ENCODE measurements around the gene LNX2.

LNX2 gene

DNA sequence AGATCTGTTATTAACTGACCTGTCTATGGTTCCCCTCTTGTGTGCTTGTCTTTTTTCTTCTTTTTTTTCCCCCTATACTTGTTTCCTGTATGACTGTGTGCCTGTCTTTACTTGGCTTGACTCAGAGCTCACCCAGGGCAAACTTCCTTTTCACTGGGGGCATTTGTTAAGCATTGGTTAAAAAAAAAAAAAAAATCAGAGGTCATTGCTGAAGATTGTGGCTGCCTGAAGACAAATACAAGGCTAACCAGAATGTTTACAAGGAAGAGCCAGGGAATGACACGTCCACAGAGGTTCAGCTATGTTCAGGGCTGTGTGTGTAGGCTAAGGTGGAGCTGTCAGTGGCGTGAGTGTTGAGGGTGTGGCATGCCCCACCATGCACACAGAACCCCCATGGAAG lies 47.1 kb downstream of the LNX2 start:
- peak; percentile 68 for DNase-seq (ENCODE audit: low read depth, low spot score)
- H3K27ac ChIP-seq = peak overlapping the region; percentile 72

DNA sequence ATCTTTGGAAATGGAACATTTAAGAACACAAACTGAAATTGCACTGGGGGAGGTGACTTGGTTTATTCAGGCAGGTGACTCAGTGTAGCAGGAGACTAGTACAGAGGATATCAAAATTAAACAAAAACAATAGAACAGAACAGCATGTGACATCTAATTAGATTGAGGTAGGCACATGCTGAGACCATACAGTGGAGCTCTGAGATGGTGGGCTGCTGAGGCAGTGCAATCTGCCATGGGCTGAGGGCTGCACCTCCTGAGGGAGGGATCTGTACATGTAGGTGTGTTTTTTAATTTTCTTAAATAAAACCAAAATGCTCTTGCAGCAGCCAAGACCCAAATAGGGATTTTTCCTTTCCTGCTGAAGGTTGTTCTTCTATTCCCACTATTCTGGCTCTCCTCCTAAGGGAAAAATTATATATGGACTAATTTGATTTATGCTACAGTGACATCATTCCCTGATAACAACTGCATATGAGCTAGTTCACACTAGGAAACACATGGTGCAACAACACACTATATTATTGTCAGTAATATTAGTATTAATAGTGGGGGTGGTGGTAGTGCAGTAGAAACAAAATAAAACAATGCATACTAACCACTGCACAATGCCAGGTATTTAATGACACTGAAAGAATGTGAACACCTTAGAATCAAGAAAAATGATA lies 48.0 kb downstream of the LNX2 start:
- peak overlapping the region; percentile 72 for H3K27ac ChIP-seq
- DNase-seq (ENCODE audit: low read depth, low spot score) = no peak

- H3K27ac ChIP-seq = no peak overlapping the region
- no peak for DNase-seq (ENCODE audit: low read depth, low spot score)
Measured at GRCh38 chr13:27570906-27571305, 49.4 kb downstream of the LNX2 start.

DNA sequence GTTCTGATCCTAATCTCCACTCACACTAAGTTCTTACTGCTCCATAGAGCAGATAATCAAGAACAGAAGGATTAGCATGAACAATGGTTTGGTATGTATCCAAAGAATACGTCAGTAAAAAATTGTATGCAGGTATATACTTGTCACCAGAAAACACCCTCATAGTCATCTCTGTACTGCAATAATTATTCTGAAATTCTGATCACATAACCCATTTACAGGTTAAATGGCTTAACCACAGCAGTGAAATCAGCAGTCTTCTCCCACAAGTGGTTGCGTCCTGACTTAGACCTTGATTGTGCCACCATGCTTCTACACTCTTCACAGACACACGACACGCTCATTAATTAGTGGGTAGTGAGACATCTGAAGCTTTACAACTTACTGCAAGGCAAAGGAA lies 50.9 kb downstream of the LNX2 start:
- peak; percentile 48 for DNase-seq (ENCODE audit: low read depth, low spot score)
- peak overlapping the region; percentile 28 for H3K27ac ChIP-seq

- no peak for DNase-seq (ENCODE audit: low read depth, low spot score)
- no peak overlapping the region for H3K27ac ChIP-seq
Measured at GRCh38 chr13:27565818-27566217, 54.5 kb downstream of the LNX2 start.

- DNase-seq (ENCODE audit: low read depth, low spot score) = no peak
- H3K27ac ChIP-seq = no peak overlapping the region
Measured at GRCh38 chr13:27562457-27562856, 57.9 kb downstream of the LNX2 start.

DNA sequence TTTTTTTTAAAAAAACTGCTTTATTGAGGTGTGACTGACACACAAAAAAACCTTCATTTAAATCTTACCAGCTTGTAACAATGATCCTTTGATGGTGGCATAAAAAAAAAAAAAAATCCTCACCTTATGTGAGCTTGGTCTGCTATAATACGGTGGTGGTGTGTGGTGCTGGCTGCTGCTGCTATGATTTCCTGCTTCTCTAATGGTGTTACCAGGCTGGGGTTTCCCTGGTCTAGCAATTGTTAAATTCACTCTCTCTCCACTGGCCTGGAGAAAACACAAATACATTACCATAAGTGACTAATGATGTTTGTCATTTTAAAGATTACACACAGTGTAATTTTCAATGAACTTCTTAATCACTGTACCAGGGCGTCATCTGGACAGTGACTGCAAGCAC lies 60.6 kb downstream of the LNX2 start:
- no peak for DNase-seq (ENCODE audit: low read depth, low spot score)

DNA sequence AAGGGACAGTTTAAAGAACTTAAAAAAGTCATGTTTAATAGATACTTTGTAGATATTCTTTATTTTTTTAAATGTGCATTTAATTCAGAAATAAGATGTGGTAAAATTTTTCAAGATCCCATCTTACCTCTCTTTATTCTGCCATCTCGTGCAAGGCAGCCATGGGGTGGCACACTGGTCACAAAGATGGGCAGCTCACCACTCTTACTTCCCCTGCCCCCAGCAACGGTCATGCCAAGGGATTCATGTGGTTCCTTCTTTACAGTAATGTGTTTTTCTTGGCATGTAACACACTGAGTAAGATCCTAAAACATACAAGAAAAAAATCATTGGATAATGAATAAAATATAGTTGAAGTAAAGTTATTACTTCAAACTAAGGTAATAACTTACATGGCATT lies 64.2 kb downstream of the LNX2 start:
- no peak overlapping the region for H3K27ac ChIP-seq
- DNase-seq (ENCODE audit: low read depth, low spot score) = no peak

More for the DNA sequence above, 60.6 kb downstream of the LNX2 start:
- H3K27ac ChIP-seq = no peak overlapping the region

- H3K27ac ChIP-seq = no peak overlapping the region
- DNase-seq (ENCODE audit: low read depth, low spot score) = no peak
Measured at GRCh38 chr13:27551562-27551961, 68.8 kb downstream of the LNX2 start.

DNA sequence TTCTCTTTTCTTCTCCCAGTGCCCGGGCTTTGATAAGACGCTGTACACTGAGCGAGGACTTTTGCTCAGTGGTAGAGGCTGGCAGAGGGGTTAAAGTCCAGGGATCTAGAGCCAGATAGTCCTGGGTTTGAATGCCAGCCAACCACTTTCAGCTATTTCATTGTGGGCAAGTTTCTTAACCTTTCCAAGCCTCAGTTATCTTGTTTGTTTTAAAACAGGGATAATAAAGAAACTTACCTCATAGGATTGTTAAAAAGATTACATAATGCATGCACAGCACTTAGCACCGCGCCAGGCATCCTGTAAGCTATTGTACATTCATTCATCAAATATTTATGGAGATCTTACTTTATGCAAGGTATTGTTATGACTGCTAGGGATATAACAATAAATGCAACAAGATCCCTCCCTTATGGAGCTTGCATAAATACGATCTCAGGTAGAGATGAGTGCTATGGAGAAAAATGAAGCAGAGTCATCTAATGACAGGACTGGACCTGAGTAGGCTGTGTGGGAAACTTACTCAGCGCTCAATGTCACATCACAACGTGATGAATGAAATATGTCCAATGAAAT lies 70.8 kb downstream of the LNX2 start:
- DNase-seq (ENCODE audit: low read depth, low spot score) = peak; percentile 97
- H3K27ac ChIP-seq = peak overlapping the region; percentile 78

DNA sequence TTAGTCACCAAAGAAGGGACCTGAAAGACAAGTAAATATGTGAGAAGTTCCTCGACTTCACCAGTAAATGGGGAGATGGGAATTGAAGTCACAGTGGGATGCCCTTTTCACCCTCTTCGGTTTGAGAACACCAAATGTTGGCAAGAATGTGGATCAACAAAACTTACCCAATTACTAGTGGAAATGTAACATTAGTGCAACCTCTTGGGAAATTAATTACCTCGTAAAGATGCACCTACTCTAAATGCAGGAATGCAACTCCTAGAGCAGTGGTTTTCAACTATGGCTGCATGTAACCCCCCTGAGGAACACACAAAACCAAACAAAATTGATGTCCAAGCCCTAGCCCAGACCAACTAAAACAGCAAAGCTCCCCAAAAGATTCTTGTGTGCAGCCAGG lies 78.1 kb downstream of the LNX2 start:
- no peak overlapping the region for H3K27ac ChIP-seq
- DNase-seq (ENCODE audit: low read depth, low spot score) = no peak

- no peak for DNase-seq (ENCODE audit: low read depth, low spot score)
- no peak overlapping the region for H3K27ac ChIP-seq
Measured at GRCh38 chr13:27541386-27541785, 78.9 kb downstream of the LNX2 start.

DNA sequence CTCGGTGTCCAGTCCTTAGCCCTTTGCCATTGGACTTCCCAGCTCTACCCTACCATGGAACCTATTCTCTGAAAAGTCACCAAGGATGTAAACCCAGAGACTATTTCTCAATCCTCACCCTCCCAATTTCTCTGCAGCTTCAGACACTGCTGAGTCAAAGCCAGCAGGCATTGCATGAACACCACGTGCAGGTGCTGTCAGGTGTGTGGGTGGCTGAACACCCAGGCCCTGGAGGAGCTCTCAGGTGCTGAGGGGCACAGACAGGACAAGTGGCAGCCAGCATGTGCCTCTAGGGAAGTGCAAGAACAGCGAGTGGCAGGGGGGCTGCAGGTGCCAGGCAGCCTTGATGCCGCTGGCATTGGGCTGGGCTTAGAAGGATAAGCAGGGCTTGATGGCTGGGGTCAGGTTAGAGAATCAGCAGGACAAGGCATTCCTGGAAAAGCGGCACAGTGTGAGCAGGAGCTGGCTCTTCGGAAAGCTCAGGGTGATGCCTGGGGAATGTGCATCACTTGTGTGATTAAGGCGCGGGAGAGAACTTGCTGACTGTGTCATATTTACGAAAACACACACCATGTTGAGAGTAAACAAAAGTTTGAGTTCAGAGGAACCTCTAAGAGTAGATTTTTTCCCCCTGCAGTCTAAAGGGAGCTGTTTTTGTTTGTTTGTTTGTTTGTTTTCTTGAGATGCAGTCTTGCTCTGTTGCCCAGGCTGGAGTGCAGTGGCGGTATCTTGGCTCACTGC lies 83.8 kb downstream of the LNX2 start:
- H3K27ac ChIP-seq = no peak overlapping the region
- peak; percentile 3 for DNase-seq (ENCODE audit: low read depth, low spot score)

DNA sequence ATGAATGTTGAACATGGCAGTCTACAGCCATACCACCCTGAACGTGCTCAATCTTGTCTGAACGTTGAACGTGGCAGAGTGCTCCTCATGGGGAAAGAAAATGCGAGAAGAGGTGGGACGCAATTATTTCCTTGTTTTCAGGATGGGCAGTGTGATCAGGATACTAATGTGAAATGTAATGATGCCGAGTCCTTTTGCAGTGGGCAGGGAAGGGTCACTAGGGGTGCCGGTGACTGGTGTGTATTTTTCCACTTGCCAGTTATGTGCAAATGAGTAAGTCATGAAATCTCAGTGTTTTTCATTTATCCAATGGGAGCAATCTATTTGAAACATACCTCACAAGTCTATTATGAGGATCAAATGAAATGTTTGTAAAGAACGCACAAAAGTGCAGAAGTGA lies 84.8 kb downstream of the LNX2 start:
- no peak for DNase-seq (ENCODE audit: low read depth, low spot score)
- H3K27ac ChIP-seq = no peak overlapping the region

- H3K27ac ChIP-seq = no peak overlapping the region
- DNase-seq (ENCODE audit: low read depth, low spot score) = no peak
Measured at GRCh38 chr13:27534981-27535380, 85.3 kb downstream of the LNX2 start.

GRCh38 chr13:27534108-27534980 lies 86.0 kb downstream of the LNX2 start:
- H3K27ac ChIP-seq = no peak overlapping the region
- DNase-seq (ENCODE audit: low read depth, low spot score) = no peak

DNA sequence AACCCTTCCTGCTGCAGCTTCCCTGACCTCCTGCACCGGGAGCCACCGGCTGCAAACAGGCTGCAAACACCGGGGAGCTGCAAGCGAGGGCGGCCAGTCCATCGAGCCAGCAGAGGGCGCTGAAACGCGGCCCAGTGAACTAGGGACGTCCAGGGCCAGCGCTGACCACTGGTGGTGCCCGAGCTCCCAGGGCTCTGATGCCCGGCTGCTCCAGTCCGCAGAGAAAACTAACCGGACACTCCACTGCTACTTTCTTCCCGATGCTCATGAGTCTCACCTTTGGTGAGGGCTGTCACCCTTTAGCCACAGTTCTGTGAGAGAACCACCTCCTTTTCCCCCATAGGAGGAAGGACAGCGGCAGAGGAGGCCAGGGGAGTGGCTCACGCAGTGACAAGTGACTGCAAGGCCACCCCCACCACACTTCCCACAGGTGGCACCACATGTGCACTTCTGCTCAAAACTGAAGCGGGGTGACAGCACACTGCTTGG lies 87.1 kb downstream of the LNX2 start:
- no peak overlapping the region for H3K27ac ChIP-seq
- DNase-seq (ENCODE audit: low read depth, low spot score) = peak; percentile 1

- DNase-seq (ENCODE audit: low read depth, low spot score) = no peak
- no peak overlapping the region for H3K27ac ChIP-seq
Measured at GRCh38 chr13:27528908-27529307, 91.4 kb downstream of the LNX2 start.

DNA sequence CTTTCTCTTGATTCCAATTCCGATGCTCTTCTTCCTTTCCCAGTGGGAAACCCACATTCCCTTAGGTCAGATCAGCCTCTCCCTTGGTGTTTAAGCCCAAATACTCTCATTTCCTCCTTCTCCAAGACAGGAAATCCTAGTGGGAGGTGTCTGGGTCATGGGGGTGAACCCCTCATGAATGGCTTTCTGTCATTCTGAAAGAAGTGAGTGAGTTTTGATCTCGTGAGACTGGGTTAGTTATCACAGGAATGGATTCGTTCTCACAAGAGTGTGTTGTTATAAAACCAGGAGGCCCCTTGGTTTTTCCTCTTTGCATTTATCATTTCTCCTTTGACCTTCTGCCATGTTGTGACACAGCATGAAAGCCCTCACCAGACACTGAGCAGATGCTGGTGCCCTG lies 93.8 kb downstream of the LNX2 start:
- DNase-seq (ENCODE audit: low read depth, low spot score) = no peak

More for the DNA sequence above, 93.8 kb downstream of the LNX2 start:
- no peak overlapping the region for H3K27ac ChIP-seq
